Measurements from ENCODE around the gene LINC00632. TPM values are rescaled to one million over a fixed set of nuclear protein-coding genes. Genes with fewer than 3 reads are reported as not detected.
"Not testable (repeated sequence)": the region's sequence is repeated elsewhere in the genome, so short reads cannot be mapped to it uniquely, and the experiment has no call there.

Gene LINC00632
- 10 to 100 TPM; 25.2 to 81.7 (median 63.1) TPM for total RNA-seq

DNA sequence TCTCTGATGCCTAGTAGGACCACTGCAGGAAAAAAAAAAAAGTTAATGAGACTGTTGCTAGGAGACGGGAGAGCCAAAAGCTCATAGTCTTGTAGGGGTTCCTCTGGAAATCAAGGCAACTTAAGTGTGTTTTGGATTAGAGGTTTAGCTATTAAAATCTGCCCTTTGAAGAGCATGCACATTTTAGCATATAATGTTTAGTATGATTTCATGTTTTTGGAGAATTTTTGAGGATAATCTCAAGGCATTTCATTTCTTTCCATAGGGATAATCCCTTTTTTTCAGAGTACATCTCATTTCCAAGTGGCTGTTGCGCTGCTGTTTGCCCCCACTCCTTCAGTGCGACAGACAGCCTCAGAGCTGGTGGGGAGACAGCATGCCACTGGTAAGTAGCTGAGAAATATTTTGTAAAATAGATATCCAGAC is at the start of gene LINC00632:
Gene LINC00632 (plus strand): TSS at position 339 of the 426 bp plus-strand sequence.
- no peak for DNase-seq (ENCODE audit: low spot score in 2 of 2)
- intact Hi-C loops (cut with DNase I; ENCODE audit: low total_unique reads): no loop called here
- TF ChIP-seq, protein P1, sequence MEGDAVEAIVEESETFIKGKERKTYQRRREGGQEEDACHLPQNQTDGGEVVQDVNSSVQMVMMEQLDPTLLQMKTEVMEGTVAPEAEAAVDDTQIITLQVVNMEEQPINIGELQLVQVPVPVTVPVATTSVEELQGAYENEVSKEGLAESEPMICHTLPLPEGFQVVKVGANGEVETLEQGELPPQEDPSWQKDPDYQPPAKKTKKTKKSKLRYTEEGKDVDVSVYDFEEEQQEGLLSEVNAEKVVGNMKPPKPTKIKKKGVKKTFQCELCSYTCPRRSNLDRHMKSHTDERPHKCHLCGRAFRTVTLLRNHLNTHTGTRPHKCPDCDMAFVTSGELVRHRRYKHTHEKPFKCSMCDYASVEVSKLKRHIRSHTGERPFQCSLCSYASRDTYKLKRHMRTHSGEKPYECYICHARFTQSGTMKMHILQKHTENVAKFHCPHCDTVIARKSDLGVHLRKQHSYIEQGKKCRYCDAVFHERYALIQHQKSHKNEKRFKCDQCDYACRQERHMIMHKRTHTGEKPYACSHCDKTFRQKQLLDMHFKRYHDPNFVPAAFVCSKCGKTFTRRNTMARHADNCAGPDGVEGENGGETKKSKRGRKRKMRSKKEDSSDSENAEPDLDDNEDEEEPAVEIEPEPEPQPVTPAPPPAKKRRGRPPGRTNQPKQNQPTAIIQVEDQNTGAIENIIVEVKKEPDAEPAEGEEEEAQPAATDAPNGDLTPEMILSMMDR (IDR thresholded peaks at IDR 0.05): no peak
- TF ChIP-seq POLR2A (IDR thresholded peaks at IDR 0.05): no peak
- H3K4me3 ChIP-seq (ENCODE audit: low read depth, poor library complexity, severe bottlenecking): no peak within 1 kb of the TSS
- whole genome bisulfite sequencing, 2 donors: 54 to 83% methylated on average over 3 of the region's 3 CpGs

DNA sequence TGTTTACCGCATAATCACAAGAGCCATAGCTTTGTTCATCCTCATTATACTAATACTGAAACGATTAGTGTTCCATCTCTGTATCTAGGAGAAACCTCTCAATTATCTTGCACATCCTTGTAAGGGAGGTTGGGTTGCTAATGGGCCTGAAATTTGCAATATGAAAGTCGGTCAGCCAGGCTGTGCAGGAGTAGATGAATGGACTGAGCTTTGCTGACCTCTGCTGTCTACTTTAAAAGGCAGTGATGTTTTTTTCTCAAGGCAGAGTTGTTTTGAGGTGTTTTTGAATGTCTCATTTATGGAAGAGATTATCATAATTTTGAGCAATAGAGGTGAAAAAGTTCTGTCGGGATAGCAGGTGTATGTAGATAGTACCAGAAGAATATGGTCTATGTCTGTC is 47.9 kb upstream of the LINC00632 start:
- no peak for DNase-seq (ENCODE audit: low spot score in 2 of 2)
- intact Hi-C loops (cut with DNase I; ENCODE audit: low total_unique reads): no loop called here
- no peak for TF ChIP-seq POLR2A (IDR thresholded peaks at IDR 0.05)
- TF ChIP-seq, protein P1 (IDR thresholded peaks at IDR 0.05): no peak
- H3K4me3 ChIP-seq (ENCODE audit: low read depth, poor library complexity, severe bottlenecking): no peak overlapping the region
- 54 to 56% methylated on average over 4 of the region's 4 CpGs for WGBS, 2 donors

DNA sequence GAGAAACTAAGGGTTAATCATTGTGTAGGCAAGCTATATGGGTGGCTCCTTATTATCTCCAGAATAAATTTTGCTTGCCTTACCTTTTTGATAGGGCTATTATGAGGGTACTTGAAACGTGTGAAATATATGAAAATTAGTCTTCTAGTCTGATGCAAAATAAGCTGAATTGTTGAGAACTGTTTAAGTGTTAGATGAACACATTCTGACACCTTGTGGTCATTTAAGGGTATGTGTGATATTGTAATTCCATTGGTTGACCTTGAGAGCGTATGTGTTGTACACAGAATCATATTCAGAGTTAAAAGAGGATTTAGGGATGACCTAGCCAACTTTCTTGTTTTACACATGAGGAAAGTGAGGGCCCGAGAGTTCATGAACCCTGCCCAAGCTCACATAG is 44.6 kb upstream of the LINC00632 start:
- TF ChIP-seq, protein P1 (IDR thresholded peaks at IDR 0.05): no peak
- TF ChIP-seq POLR2A (IDR thresholded peaks at IDR 0.05): no peak
- no peak for DNase-seq (ENCODE audit: low spot score in 2 of 2)
- intact Hi-C loops (cut with DNase I; ENCODE audit: low total_unique reads): no loop called here
- 38 to 40% methylated on average over 3 of the region's 3 CpGs for WGBS, 2 donors
- no peak overlapping the region for H3K4me3 ChIP-seq (ENCODE audit: low read depth, poor library complexity, severe bottlenecking)

DNA sequence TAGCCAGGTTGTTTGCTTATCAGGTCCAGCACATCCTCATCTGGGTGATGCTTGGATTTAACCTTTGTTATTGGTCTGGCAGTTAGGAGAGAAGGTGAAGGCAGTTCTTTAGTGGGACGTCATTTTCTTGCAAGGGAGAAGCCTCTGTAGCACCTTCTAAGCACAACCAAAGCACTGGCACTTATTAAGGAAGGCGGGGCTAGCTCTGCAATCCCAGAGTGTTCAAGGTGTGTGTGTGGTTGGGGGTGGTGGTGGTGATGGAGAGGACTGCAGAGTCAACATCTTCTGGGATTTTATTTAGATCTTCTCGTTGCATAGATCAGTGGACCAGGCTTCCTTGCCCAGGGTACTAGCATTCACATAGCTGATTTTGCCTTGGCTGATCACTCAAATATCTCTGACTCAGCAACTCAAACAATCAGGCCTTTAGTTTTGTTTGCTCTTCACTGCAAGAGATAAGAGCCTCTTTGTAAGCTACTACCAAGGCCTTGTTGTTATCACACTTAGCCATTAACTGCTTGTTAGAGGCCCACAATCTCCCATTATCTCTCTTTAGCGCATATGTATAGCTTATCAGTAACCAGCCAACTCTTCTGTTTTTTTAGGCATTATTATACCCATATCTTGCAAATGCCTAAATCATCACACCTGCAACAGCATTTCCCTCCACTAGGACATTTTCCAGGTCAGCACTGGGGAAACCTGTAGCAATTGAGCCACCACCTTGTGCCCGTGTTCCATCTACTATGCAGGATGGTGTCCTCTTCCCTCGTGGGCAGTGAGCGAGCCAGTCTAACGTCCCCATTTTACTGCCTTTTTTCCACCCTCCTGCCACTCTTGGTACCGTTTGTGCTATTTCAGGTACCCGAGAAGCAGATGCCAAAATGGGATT is 36.5 kb upstream of the LINC00632 start:
- no peak for DNase-seq (ENCODE audit: low spot score in 2 of 2)
- H3K4me3 ChIP-seq (ENCODE audit: low read depth, poor library complexity, severe bottlenecking): no peak overlapping the region
- TF ChIP-seq, protein P1 (IDR thresholded peaks at IDR 0.05): no peak
- TF ChIP-seq POLR2A (IDR thresholded peaks at IDR 0.05): no peak
- intact Hi-C loops (cut with DNase I; ENCODE audit: low total_unique reads): no loop called here
- 65 to 76% methylated on average over 10 of the region's 10 CpGs for WGBS, 2 donors

DNA sequence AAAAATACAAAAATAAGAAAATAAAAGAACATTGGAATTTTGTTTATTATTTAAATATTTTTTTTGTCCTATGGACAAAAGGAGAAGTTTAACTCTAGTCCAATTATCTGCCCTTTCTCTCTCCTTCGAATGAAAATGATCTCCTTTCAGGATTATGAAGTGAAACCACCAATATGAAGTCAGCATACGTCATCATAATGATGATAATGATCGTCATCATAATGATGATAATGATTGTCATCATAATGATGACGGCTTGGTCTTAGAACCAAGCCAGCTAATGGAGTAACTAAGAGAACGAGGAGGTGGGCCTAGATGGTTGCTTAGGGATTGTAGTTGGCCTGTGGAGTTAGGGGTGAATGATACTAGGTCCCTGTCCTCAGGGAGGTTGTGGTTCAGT is 21.9 kb upstream of the LINC00632 start:
- TF ChIP-seq POLR2A (IDR thresholded peaks at IDR 0.05): no peak
- TF ChIP-seq, protein P1 (IDR thresholded peaks at IDR 0.05): no peak
- DNase-seq (ENCODE audit: low spot score in 2 of 2): no peak
- H3K4me3 ChIP-seq (ENCODE audit: low read depth, poor library complexity, severe bottlenecking): no peak overlapping the region
- 72 to 86% methylated on average over 5 of the region's 5 CpGs for WGBS, 2 donors
- intact Hi-C loops (cut with DNase I; ENCODE audit: low total_unique reads): no loop called here

DNA sequence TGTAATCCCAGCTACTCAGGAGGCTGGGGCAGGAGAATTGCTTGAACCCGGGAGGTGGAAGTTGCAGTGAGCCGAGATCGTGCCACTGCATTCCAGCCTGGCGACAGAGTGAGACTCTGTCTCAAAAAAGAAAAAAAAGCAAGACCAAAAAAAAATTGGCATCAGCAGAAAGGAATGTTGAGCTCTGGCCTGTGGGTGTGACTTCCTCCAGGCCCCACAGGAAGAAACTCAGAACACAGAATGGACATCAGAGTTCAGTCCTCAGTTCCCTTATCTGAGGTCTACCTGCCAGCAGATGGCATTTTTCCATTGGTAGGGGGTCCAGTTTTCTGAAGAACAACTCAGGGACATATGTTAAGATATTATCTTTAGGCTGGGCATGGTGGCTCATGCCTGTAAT is 18.0 kb upstream of the LINC00632 start:
- intact Hi-C loops (cut with DNase I; ENCODE audit: low total_unique reads); H3K4me3 ChIP-seq (ENCODE audit: low read depth, poor library complexity, severe bottlenecking); DNase-seq (ENCODE audit: low spot score in 2 of 2): not testable (repeated sequence)
- WGBS, 2 donors: 45 to 50% methylated on average over 4 of the region's 4 CpGs

Data from lower leg skin (tissue), 4 donors.